LHCN-M2 (cell line): ENCODE data around the gene AWAT2. TPM values are rescaled to one million over a fixed set of nuclear protein-coding genes. Genes with fewer than 3 reads are reported as not detected.

Experiments
- DNase-seq: peaks from one replicate; pipeline ENCODE4 v3.0.0-alpha.2; 2012; ENCODE audit warnings: low read depth
- total RNA-seq: library from RNA; depleted of rRNA; stranded (reverse); fragments of >200 nt; gene quantifications from 2 replicates; pipeline ENCODE4 v1.2.3, GENCODE V29; 2014

The AWAT2 gene
- total RNA-seq, 1 experiment from 2014 or later, result not detected

DNA sequence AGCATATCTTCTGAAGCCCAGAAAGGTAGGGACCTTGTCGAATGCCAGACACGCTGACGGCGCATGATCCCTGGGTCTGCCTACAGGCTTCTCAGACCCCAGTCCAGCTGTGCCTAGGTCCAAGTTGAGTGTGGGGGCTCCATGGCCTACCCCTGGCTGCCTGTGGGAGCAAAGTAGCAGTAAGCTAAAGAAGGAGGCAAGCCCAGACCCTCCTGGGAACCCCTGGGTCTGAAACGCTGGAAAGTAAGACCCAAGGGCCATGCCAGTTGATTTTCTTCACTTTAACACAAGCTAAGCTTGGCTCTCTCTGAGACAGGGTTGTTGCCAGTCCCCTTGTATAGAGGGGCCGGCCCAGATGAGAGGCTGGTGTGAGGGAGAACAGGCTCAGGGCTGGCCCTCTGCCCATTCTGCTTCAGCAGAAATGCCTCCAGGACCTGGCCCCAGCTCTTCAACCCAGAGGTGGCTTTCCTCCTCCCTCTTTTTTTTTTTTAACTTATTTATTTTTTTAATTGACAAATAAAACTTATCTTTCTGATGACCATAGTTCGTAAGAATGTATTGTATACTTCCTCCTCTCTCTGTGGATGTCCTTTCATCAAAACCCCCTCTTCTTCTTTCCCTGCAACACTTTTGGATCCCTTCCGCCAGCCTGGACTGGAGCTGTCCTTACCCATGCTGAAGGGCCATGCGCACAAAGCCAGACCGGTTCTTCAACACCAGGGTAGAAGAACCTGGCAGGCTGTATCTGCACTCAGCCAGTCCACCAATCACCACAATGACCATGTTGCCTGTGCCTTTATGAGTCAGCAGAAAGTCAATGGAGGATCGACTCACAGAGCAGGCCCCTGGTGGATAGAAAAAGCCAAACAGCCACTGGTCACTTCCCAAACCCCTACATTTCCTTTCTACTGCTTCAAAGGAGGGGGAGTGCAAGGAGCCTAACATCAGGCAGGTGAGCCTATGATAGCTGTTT is 7.1 kb downstream of the AWAT2 start:
- peak; percentile 36 for DNase-seq

DNA sequence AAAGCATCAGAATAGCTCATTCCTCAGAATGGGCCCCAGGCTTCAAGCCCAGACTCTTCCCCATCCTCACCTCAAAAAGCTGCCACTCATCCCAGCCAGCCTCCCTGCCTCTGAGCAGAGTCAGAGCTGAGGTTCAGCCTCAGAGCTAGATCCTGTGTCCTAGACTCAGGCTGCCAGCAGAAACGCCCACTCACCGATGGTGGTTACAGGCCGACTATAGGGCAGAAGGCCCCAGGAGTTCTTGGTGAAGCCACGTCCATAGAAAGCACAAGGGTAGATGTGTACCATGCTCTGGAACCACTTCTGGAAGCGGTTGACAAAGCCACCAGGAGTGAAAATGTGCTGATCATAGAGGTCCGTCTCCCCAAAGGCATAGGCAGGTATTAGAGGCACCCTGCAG is 7.7 kb downstream of the AWAT2 start:
- no peak for DNase-seq

DNA sequence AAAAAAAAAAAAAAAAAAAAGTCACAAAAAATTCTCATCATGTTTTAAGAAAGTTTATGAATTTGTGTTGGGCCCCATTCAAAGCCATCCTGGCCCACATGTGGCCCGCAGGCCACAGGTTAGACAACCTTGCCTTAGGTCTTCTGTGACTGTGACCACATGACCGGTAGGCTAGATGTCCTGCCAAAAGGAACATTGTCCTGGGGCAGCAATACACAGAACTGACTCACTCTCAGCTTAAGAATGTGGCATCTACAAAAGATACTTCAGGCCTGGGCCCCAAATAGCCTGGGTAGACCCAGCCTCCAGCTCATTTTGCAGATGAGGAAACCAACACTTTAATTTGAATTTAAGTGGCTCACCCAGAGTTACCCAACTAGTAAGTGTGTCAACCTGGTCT is 10.0 kb downstream of the AWAT2 start:
- no peak for DNase-seq

DNA sequence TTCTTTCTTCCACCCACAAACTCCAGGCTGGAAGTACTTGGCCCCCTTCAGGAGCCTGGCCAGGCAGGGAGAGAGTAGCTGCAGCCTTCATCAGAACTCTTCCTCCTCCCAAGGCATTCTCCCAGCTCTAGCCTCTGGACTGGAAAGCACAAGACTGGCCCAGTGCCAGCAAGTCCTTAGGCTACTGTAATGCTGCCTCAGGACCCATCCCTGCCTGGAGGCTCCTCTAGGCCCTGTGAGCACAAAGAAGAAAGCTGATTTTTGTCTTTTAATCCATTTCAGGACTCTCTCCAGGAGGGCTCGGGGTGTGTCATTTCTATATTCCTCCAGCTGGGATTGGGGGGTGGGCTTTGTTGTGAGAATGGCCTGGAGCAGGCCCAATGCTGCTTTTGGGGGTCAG is 10.8 kb downstream of the AWAT2 start:
- no peak for DNase-seq

DNA sequence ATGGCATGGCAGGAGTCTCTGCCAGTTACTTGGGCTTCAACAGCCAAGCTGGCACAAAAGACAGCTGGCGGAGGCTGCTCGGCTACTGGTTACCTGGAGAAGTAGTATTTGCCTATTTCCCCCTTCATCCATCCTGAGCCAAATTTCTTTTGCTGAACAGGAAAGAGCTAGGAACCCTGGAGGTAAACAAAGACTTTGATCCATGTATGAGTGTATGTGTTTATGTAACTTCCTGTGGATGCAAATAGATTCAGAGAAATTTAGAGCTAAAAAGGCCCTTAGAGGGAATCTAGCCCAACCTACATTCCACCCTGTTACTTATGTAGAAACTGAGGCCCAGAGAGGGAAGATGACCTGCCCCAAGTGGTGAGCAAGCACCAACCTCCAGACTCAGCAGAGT is 11.2 kb downstream of the AWAT2 start:
- no peak for DNase-seq

DNA sequence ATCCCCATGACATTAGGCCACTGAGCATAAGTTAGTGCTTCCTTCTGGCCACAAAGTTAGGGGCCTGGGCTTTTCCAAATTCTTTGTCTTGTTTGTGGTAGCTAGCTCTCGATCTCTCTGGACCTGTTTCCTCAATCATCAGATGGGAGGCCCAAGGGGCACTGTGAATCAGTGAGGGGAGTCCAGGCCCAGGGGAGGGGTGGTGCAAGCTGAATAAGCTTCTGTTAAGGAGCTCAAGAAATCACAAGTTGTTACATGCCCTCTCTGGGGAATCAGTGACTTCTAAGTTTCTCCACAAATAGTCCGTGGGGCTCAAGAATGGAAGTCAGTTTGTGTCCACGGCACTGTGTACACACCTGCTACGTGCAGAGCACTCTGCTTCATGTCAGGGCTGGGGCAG is 15.1 kb downstream of the AWAT2 start:
- no peak for DNase-seq

DNA sequence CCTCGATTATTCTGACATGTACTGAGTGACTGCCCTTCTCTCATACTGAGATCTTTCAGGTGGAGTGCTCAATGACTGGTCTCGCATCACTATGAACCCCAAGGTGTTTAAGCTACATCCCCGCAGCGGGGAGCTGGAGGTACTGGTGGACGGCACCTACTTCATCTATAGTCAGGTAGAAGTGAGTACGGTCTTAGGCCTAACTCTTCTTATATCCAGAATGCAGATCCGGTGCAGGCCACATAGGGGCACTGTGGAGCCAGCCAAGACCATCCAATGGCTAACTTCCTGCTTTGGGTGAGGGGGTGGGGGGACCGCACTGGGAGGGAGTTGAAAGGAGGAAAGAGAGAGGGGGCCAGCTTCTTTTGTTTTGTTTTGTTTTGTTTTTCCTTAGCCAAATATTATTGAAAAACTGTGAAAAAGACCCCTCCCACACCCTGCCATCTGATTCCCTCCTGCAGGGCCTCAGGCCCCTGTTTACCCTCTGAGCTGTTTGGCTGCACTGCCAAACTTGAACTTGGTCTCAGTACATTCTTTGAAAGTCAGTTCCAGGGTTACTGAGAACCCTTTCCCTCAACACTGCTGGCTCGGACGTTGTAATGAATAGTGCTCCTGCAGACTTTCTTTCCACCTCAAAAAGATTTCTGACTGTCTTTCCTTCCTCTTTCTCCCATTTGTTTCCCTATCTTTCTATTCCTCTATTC is 16.2 kb downstream of the AWAT2 start:
- DNase-seq, result peak; percentile 22

DNA sequence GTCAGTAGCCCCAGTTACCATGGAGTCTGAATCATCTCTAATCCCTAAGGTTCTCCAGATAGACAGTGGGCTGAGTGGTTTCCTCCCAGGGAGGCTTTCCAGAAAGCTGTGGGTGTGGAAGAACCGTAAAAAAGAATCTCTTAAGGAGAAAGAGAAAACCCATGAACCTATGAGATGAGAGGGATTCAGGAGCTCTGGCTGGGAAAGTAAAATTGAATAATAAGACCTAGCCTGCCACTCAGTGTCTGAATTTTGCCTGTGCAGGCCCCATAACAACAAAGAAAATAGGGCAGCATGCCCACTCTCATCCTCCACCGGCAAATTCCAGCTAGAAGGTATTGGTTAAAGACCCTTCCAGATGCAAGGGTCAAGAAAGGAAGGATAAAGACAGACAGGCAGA is 16.9 kb downstream of the AWAT2 start:
- no peak for DNase-seq

DNA sequence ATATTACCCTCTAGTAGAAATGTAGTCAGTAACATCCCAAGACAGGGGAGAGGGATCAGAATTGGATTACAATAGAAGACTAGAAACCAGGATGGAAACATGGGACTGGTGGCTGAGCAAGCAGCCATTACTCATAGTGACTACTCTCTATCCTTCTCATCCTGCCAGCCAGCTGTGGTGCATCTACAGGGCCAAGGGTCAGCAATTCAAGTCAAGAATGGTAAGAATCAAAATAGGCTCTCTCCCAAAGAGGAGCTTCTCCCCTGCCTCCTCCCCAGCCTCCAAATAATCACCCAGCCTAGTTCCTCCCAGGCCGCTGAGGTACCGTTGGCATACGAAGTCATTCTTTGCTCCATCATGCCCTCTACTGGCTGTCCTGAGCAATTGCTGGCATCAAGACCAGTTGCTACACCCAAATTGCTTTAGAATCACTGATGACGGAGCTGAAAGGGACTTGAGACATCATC is 19.4 kb downstream of the AWAT2 start:
- peak; percentile 52 for DNase-seq

DNA sequence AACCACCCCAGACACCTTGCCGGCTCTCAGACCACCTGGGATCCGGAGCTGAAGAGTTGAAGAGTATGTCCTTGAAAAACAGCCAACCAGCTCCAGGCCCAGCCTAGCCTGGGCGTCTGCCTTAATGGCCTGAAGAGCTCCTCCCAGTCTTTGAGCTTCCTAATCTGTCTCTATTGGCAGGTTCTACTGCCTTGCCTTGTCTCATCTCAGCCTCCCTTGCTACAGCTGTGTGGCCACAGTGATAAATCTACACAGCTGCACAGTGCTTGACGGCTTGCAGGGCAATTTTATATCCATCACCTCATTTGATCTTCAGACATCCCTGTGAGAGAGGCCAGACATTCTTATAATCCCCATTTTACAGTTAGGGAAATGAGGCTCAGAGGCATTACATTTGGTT is 19.9 kb downstream of the AWAT2 start:
- peak; percentile 14 for DNase-seq

DNA sequence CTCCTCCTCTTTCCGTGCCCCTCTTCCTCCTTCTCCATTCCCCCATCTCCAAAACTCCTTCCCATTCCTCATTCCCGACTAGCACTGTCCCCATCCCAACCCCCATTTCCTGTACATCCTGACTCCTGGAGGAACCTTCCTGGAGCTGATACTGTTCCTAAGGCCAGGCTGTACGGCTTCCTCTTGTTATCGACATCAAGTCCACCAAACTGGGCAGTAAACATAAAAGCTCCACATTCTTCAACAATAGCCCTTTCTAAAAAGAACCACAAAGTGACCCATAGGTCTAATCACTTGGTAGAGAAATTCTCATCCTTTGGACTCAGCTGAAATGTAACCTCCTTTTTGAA is 22.9 kb downstream of the AWAT2 start:
- no peak for DNase-seq

DNA sequence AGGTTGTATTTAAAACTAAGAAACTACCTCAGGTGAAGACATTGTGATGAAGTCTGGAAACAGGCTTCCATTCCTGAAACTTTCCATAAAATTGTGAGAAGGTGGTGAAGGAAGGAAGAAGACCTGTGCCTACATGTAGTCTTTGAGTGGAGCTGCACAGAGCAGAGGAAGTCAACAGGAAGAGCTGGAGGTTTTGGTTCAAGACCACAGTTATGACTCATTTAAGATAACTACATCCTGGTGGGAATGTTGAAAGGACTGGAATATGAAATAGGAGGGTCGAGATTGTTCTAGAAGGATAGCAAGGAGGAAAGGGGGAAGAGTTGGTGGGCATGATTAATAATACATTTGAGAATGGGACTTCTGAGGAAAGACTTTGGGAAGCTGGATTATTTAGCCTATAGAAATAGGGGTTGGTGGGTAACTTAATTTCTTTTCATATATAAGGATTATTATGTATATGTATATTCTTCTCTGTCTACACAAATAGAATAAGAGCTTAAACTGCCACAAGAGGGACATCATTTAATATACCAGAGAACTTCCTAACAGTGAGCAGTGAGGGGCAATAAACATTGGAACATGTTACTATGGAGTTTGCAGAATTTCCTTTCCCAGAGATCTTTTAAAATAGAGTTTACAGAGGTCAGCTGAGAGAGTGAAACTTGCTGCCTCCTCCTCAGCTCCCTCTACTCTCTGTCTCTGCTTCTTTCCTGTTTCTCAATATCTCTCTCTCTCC is 23.5 kb downstream of the AWAT2 start:
- peak; percentile 15 for DNase-seq

DNA sequence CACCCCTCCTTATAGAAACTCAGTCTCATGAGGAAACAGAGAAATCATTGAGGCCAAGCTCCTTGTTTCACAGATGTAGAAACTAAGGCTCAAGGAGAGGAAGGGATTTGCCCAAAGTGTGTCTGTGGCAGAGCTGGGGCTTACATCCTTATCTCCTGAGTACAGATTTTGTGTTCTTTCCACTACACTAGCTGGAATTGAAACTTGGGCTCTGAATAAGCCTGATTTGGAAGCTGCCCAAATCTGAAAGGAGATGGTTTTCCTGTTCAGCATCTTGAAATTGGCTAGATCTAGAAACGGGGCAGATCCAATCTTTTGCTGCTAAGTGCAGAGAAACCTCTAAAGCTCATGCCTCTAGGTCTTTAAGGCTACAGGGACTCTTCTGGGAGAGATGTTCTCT is 24.3 kb downstream of the AWAT2 start:
- DNase-seq, result no peak

DNA sequence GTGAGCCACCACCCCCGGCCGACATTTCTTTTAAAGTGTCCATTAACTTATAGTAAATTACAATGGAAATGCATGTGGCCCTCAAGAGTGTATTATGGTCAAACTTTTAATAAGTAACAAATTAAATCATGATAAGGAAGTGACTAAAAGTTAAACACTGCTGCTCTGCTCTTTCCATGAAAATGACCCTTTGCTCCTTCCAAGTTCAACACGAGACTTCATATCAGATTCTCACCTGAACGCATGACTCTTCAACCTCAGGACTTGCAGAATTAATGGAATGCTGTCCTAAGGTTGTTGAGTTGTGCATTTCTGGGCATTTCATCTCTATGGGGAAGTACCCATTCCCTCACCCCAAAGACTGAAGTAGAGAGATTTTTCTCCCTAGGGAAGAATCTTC is 27.1 kb downstream of the AWAT2 start:
- DNase-seq, result no peak

DNA sequence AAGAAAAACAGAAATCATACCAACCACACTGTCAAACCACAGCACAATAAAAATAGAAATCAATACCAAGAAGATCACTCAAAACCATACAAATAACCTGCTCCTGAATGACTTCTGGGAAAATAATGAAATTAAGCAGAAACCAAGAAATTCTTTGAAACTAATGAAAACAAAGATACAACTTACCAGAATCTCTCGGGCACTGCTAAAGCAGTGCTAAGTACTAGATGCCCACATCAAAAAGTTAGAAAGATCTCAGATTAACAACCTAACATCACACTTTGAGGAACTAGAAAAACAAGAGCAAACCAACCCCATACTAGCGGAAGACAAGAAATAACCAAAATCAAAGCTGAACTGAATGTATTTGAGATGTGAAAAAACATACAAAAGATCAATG is 33.2 kb downstream of the AWAT2 start:
- no peak for DNase-seq

DNA sequence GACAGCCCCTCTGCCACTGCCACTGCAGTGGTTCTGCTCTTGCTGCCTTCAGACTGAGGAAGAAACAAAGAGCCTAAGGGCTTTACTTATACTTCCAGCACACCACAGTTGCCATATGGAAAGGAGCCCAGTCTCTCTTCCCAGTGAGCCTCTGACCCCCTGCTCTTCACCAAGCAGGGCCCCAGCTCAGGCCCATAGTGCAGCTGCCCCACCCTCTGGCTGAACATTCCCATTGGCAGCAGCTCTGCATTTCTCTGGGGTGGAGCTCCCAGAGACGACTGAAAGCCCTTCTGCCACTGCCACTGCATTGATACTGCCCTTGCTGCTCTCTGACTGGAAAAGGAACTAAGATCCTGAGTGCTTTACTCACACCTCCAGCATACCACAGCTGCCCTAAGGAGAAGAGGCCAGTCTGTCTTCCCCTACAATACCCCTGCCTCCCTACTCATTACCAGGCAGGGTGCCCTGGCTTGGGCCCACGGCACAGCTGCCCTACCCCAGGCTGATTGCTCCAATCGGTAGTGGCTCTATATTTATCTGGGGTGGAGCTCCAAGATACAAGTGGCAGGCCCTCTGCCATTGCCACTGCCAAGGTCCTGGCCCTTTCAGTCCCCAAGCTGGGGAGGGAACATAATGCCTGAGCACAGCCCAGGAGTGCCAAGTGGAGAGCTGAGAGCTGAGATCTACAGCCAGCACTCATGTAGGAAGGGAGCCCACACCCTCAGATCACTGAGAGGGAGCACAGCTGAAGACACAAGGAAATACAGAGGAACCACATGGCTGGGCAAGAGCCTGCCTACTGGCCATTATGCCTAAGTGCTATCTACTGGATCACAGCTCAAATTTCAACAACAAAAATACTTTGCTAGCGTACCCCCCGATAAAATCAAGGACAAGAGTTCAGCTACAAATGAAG is 36.0 kb downstream of the AWAT2 start:
- DNase-seq, result no peak

DNA sequence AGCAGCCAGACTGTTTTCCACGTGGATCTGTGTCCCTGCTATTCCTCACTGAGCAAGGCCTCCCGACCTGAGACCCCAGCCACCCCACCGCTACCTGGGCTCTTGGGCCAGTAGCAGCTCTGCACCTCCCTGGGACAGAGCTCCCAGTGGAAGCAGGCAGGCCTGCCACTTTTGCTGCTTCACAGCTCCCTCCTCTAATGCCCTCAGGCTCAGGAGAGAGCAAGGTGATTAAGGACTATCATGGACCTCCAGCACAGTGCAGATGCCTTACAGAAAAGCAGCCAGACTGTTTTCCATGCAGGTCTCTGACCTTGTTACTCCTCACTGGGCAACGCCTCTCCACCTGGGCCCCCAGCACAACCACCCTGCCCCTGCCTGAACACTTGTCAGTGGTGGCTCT is 37.0 kb downstream of the AWAT2 start:
- DNase-seq, result no peak

DNA sequence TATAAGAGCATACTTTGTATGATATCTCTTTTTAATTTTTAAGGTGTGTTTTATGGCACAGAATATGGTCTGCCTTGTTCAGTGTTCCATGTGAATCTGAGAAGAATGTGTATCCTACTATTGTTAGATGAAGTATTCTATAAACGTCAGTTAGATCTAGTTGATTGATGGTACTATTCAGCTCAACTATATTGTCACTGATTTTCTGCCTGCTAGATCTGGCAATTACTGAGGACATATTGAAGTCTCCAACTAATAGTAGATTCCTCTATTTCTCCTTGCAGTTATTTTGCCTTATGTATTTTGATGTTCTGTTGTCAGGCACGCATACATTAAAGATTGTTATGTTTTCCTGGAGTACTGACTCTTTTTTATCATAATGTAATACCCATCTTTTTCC is 39.8 kb downstream of the AWAT2 start:
- DNase-seq, result no peak

DNA sequence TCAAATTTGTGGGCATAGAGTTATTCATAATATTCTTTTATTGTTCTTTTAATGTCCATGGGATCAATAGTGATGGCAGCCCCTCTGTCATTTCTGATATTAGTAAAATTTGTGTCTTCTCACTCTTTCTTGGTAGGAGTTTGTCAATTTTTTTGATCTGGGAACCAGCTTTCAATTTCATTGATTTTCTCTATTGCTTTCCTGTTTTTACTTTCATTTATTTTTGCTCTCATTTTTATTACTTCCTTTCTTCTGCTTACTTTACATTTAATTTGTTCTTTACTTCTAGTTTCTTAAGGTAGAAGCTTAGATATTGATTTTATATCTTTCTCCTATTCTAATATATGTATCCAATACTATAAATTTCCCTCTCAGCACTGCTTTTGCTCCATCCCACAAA is 40.7 kb downstream of the AWAT2 start:
- no peak for DNase-seq

DNA sequence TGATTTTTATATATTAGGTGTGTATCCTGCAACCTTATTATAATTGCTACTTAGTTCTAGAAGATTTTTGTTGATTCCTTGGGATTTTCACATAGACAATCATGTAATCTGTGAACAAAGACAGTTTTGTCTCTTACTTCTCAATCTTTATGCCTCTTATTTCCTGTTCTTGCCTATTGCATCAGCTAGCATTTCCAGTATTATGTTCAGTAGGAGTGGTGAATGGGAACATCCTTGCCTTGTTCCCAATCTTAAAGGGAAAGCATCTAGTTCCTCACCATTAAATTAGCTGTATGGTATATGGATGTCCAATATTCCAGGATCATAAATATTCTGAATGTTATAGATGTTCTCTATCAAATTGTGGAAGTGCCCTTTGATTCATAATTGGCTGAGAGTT is 41.8 kb downstream of the AWAT2 start:
- DNase-seq, result no peak

DNA sequence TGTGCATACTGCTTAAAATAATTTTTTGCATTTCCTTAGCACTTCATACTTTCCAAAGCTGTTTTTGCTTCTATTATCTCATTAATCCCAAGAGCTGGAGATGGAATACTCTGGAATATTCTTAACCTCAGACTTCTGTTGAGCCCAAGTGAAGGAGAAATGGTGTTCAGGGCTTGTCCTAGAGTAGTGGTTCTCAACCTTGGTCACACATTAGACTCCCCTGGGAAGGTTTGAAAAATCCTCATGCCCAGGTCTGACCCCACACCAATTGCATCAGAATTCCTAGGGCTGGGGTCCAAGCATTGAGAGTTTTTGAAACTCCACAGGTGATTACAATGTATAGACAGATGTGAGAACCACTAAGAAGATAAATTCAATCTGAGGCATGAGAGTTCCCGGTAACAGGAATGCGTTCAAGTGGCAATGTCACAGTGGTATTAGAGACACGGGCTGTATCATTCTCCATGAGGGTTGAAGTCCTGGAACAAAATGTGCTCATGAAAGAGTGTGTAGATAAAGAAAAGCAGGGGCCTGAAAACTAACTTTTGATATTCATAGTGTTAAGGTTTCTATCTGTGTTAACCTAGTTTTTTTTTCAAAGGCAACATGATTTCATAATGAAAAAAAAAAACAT is 47.9 kb downstream of the AWAT2 start:
- DNase-seq, result no peak
